ENCODE measurements around the gene EFL1.
"Not testable (repeated sequence)": the region's sequence is repeated elsewhere in the genome, so short reads cannot be mapped to it uniquely, and the experiment has no call there.

Gene EFL1

DNA sequence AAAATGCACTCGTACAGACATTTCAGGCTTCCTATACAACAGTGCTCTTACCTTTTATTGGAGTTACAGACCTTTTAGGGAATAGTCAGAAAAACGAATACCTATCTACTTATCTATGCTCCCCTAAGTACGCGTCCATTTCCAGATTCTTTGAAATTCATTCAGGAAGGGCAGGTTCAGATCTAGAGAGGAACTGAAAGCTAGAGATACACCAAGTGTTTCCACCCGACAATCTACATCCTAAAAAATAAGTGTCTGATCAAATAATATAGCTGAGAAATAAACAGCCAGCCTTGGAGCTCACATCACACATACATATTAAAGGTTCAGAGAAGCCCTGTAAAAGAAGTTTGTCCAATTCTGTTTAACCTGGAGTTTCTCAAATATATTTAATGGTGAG lies 18.9 kb downstream of the EFL1 start:
- Mint-ChIP-seq H3K36me3 (ENCODE audit: low read depth) (peaks cover 42% of the 10 kb centered on the region), H3K4me1 (ENCODE audit: low read depth) (peaks cover 18% of the 10 kb centered on the region)
- H3K9me3 Mint-ChIP-seq, H3K27ac Mint-ChIP-seq, H3K4me3 Mint-ChIP-seq, H3K27me3 Mint-ChIP-seq: not testable (repeated sequence)

DNA sequence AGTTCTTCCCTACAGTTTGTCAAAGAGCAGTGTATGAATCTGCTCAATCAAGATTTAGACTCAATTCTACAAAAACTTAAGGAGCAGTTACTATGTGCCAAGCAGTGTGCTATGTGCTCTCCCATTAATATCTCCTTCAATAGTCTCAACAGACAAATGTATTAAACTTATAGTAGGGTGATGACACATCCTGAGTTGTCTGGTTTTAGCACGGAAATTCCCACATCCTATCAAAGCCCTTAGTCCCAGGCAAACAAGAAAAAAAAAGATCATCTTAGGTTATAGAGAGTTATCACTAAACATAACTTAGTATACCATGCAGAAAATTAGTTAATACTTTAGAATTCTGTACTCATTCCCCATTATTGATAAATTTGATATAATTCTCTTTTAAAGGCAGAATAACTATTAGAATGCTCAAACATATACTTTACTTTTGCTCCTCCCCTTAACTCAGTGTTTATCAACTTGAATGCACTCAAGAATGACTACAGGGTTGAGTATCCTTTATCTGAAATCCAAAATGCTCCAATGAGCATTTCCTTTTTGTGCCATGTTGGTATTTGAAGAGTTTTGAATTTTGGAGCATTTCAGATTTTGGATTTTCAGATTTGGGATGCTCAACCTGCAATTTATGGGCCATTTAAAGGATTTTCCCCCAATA lies 20.6 kb downstream of the EFL1 start:
- Mint-ChIP-seq H3K36me3 (ENCODE audit: low read depth) (peaks cover 39% of the 10 kb centered on the region), H3K4me1 (ENCODE audit: low read depth) (peaks cover 14% of the 10 kb centered on the region)
- not testable (repeated sequence) for H3K9me3 Mint-ChIP-seq, H3K4me3 Mint-ChIP-seq, H3K27me3 Mint-ChIP-seq, H3K27ac Mint-ChIP-seq

DNA sequence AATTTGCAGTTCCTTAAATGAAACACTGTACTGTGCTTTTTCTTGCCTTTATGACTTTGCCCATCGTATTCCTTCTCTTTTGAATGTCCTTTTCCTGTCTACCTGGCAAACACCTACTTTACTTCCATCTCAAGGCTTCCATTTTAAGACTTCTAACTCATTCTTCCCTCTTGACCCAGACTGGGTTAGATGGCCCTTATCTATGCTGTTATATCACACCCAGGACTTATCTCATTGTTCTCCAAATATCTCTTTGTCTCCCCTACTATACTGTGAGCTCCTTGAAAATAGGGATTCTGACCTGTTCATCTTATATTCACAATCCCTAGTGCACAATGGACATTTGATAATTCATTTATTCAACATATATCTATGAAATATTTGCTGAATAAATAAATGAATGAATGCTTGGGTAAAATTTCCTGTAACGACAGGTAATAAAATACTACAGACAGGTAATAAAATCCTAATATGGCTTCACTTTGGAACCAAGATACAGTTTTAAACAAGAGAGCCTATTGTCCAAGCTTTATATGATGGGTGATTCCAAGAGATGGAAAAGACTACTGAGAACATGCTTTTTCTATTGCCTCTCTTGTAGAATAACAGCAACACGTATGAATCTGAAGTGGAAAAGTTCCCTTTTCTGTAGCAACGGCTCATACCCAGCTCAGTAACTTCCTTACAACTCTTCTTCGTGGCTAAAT lies 22.7 kb downstream of the EFL1 start:
- Mint-ChIP-seq H3K36me3 (ENCODE audit: low read depth) (peaks cover 40% of the 10 kb centered on the region), H3K27me3 (no peaks in the 10 kb centered on the region), H3K9me3 (no peaks in the 10 kb centered on the region), H3K27ac (no peak overlapping the region), H3K4me3 (no peak overlapping the region), H3K4me1 (ENCODE audit: low read depth) (peaks cover 7% of the 10 kb centered on the region)

DNA sequence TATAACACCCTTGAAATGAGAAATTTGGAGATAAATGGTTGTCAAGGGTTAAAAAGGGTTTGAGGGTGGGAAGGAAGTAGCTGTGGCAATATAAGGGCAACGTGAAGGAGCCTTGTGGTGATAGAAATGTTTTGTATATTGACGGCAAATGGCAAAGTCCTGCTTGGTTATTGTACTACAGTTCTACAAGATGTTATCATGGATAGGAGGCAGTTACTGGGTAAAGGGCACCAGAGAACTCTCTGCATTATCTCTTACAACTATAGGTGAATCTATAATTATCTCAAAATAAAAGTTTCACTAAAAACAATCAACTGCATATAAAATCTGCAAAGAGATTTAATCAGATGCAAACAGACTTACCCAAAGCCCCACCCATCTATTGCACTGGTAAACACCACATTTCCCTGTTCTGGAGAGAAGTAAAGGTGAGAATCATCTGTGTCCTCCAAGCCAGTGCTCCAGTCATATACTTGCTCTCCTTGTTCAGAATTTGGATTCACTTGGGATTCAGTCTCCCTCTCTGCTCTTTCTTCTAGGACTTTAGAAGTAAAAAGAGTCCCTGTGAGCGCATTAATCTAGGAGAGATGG lies 24.5 kb downstream of the EFL1 start:
- peaks cover 34% of the 10 kb centered on the region for H3K36me3 Mint-ChIP-seq (ENCODE audit: low read depth)
- H3K4me1 Mint-ChIP-seq (ENCODE audit: low read depth); H3K27ac Mint-ChIP-seq; H3K27me3 Mint-ChIP-seq; H3K4me3 Mint-ChIP-seq; H3K9me3 Mint-ChIP-seq: not testable (repeated sequence)

DNA sequence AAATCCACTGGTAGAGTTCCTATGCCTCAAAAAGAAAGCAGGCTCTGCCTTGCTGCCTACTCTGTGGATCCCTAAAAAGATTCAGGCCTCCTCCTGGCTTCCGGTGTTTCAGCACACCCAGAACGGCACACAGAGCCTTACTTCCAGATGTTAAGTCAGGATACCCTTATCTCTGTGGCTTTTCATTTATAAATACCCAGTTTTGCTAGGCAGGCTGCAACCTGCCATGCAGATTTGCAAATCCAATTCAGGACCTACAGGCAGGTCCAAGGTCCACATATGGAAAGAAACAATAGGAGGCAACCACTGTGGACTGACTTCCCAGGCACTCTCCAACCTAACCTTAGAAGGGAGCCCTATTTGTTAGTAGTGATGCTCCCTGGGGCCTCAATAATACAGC lies 30.7 kb downstream of the EFL1 start:
- Mint-ChIP-seq H3K27me3 (no peaks in the 10 kb centered on the region), H3K4me1 (ENCODE audit: low read depth) (no peaks in the 10 kb centered on the region), H3K27ac (no peak overlapping the region), H3K36me3 (ENCODE audit: low read depth) (peaks cover 35% of the 10 kb centered on the region), H3K4me3 (no peak overlapping the region), H3K9me3 (no peaks in the 10 kb centered on the region)

DNA sequence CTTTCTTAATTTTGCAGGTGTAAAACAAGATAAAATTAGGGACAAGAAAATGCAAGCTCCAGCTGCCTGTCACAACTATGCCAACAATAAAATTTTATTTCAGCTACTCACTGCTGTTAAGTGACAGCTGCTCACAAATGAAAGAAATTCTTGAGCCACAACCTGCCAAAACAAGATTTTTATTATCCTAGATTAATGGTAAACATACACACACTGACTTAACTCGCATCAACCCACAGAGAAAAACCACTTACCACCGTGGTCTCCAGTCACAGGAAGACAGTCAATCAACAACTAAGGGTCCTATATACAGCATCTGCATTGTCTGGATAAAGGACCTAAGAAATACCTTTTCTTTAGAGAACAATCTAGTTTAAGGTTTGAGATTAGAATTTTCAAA lies 31.3 kb downstream of the EFL1 start:
- Mint-ChIP-seq H3K9me3 (no peaks in the 10 kb centered on the region), H3K4me1 (ENCODE audit: low read depth) (no peaks in the 10 kb centered on the region), H3K36me3 (ENCODE audit: low read depth) (peaks cover 35% of the 10 kb centered on the region), H3K27ac (no peak overlapping the region), H3K27me3 (no peaks in the 10 kb centered on the region), H3K4me3 (no peak overlapping the region)

DNA sequence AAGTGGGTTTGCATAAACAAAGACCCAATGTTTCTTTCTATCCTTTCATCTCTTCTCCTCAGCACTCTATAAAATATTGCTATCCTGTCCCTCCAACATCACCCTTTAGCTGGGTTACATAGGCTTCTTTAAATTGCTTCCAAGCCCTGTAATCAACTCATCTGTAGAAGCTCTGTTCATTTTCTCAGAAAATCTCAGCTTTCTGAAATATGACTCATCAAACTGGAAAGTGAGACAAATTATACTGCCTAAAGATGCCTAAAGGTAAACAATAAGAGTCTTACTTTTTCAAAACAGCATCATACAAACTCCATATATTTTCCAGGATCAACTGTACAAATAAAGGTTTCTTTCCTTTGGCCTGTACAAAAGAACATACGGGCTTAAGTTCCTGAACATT lies 33.8 kb downstream of the EFL1 start:
- Mint-ChIP-seq H3K9me3 (no peaks in the 10 kb centered on the region), H3K36me3 (ENCODE audit: low read depth) (peaks cover 36% of the 10 kb centered on the region), H3K4me3 (no peak overlapping the region), H3K27ac (no peak overlapping the region), H3K27me3 (no peaks in the 10 kb centered on the region), H3K4me1 (ENCODE audit: low read depth) (no peaks in the 10 kb centered on the region)

DNA sequence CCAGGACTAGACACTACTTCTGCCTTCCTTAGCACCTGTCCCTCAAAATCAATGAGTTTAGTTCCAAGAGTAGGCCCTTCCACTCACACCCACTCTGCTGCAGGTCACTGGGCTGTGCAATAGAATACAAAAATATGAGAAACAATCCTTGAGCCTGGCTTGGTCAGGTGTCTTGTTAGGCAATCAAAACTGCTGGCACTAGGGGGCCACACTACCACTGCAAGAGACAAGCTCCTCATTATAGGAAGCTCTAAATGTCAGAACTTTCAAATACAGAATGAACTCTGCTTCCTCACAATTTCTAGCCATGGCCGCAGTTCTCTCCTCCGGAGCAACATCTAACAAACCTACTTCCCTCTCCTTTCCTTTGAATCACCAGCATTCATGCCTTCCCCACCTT lies 41.0 kb downstream of the EFL1 start:
- H3K27ac Mint-ChIP-seq; H3K4me1 Mint-ChIP-seq (ENCODE audit: low read depth); H3K4me3 Mint-ChIP-seq; H3K27me3 Mint-ChIP-seq; H3K9me3 Mint-ChIP-seq: not testable (repeated sequence)
- H3K36me3 Mint-ChIP-seq (ENCODE audit: low read depth): peaks cover 28% of the 10 kb centered on the region

DNA sequence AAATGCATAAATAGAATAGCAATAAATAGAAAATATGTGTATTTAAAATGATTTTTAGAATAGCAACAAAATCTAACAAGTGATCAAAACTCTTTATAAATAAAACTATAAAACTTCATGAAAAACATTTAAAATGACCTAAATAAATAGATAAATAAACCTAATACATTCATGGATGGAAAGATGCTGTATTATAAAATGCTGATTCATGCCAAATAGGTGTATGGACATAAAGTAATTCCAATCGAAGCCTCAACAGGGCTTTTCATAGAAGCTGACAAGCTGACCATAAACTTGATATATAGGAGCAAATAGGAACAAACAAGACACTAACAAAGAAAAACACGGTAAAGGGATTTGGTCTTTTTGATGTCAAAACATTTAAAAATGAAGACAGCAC lies 46.4 kb downstream of the EFL1 start:
- not testable (repeated sequence) for H3K4me1 Mint-ChIP-seq (ENCODE audit: low read depth); H3K9me3 Mint-ChIP-seq; H3K4me3 Mint-ChIP-seq; H3K27ac Mint-ChIP-seq; H3K27me3 Mint-ChIP-seq
- H3K36me3 Mint-ChIP-seq (ENCODE audit: low read depth): peaks cover 56% of the 10 kb centered on the region

DNA sequence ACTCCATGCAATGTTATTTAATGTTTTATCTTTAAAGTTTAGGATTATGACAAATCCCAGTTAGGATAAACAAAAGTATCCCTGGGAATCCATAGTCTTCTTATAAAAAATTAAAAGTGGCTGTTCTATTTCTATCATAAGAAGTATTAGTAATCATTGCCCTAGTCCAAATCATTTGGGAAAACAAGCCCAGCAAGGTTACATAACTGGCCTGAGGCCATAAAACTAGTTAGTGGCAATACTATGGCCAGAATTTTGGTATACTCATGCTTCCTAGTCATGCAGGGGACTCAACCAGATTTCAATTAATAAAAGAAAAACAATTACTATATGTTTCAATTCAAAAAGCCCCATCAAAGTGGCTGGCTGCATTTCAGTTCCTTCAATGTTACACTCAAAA lies 50.3 kb downstream of the EFL1 start:
- not testable (repeated sequence) for H3K27ac Mint-ChIP-seq; H3K4me3 Mint-ChIP-seq; H3K9me3 Mint-ChIP-seq; H3K4me1 Mint-ChIP-seq (ENCODE audit: low read depth); H3K27me3 Mint-ChIP-seq
- peaks cover 59% of the 10 kb centered on the region for H3K36me3 Mint-ChIP-seq (ENCODE audit: low read depth)

DNA sequence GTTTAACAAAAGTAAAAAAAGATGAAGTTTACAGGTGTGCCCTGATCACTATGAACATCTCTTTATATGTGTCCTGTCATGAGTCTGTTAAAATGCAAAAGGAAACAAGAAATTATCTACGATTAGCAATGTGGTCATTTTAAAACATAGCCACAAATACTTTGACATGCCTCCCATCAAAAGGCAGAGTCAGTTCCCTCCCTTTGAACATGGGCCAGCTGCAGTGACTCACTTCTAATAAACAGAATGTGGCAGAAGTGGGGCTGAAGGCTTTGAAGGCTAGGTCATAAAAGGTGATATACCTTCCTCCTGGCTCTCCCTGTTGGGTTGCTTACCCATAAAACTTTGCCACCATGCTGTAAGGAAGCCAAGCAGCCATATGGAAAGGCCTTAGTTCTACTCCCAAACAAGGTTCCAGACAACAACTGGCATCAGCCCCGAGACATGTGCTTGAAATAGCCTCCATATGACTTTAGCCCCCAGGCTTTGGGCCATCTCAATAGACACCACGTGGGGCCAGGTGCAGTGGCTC lies 52.4 kb downstream of the EFL1 start:
- H3K4me1 Mint-ChIP-seq (ENCODE audit: low read depth); H3K9me3 Mint-ChIP-seq; H3K27ac Mint-ChIP-seq; H3K4me3 Mint-ChIP-seq; H3K27me3 Mint-ChIP-seq: not testable (repeated sequence)
- peaks cover 46% of the 10 kb centered on the region for H3K36me3 Mint-ChIP-seq (ENCODE audit: low read depth)

DNA sequence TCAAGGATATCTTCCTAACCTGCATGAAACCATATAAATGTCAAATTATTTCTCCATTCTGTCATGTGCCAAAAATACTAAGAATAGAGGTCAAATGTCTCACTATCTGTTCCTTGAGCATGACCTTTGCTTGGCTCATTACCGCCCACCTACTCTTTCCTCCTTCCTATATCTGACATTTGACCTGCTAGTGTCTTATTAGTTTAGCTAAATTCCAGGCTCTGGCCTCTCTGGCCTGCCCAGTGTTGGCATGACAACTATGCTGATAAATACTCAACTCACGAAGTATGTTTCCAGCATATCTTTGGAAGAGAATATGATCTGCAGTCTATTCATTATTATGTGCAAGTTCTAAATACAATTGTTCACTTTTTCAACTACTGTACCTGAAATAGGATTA lies 58.0 kb downstream of the EFL1 start:
- H3K27me3 Mint-ChIP-seq, H3K4me3 Mint-ChIP-seq, H3K9me3 Mint-ChIP-seq: not testable (repeated sequence)
- Mint-ChIP-seq H3K36me3 (ENCODE audit: low read depth) (peaks cover 18% of the 10 kb centered on the region), H3K27ac (peak overlapping the region; percentile 63), H3K4me1 (ENCODE audit: low read depth) (peaks cover 17% of the 10 kb centered on the region)

DNA sequence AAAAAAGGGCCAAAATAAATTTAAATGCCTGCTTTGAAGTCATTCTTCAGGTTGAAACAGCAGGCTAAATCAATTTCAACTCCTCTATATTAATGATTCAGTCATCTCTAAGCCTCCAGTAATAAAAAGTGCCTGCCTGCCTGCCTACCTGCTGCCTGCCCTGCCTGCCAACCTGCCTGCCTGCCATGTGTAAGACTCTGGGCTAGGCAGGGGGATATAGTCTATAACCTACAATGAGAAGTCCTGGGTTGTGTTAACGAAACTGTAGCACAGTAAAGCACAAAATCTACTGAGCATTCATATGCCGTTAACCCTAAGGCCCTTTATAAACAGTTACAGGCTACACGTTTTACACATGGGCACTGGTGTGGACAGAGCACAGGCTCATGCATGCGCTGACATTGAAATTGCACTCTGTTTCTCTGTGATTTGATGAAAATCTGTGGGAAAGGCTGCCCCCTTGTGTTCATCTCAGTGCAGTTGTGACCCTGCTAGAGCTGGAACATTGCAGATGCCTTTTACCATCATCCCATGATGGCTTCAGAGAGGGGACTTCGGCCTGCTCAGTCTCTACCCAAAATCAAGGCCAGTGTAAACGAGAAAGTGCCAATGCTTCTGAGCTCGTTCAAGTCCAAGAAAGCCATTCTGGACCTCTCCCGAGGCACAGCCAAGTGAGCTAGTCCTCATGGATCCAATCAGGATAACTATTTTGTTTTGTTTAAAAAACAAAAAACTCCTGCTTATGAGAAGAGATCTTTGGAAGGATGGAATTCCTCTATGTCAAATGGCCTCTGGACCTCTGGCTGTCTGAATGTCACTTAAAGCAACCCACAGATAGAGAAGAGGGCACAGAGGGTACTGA lies 64.6 kb downstream of the EFL1 start:
- H3K4me1 Mint-ChIP-seq (ENCODE audit: low read depth): no peaks in the 10 kb centered on the region
- H3K4me3 Mint-ChIP-seq: no peak overlapping the region
- no peaks in the 10 kb centered on the region for H3K27me3 Mint-ChIP-seq
- H3K9me3 Mint-ChIP-seq: no peaks in the 10 kb centered on the region
- peaks cover 8% of the 10 kb centered on the region for H3K36me3 Mint-ChIP-seq (ENCODE audit: low read depth)
- no peak overlapping the region for H3K27ac Mint-ChIP-seq

DNA sequence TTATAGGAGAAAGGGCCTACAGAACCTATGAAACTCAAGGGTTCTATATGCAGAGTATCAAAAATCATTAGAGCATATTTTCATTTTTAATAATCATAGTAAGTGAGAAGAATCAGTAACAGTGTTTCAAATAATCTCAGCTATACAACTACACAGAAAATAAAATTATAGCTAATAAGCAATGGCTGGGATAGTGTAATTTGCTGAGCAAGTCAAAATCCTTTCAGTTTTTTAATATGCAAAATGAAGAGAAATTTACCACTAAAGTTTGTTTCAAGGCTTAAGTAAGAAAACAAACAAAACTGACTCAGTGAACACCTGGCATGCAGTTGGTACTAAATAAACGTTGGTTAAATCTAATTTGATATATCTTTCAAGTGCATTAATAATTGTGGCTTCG lies 66.2 kb downstream of the EFL1 start:
- Mint-ChIP-seq H3K36me3 (ENCODE audit: low read depth) (peaks cover 13% of the 10 kb centered on the region), H3K4me1 (ENCODE audit: low read depth) (no peaks in the 10 kb centered on the region), H3K27me3 (no peaks in the 10 kb centered on the region), H3K4me3 (no peak overlapping the region), H3K27ac (no peak overlapping the region), H3K9me3 (no peaks in the 10 kb centered on the region)

DNA sequence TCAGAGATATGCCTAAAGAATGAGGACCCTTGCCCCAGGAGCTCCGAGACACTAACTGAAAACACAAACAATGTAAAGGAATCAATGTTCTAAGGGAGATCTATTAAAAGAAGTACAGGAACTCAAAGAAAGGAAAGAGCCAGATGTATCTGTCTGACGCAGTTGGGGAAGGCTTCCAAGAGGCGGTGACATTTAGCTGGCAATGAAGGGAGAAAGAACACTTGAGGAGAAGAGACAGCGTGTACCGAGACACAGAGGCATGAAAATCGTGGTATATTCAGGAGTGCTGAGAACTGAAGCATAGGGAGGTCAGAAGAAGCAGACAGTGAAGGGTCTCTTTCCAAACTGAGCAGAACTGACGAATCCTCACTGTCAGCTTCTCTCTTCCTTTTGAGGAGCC lies 66.7 kb downstream of the EFL1 start:
- H3K27me3 Mint-ChIP-seq; H3K9me3 Mint-ChIP-seq; H3K4me1 Mint-ChIP-seq (ENCODE audit: low read depth); H3K27ac Mint-ChIP-seq; H3K4me3 Mint-ChIP-seq: not testable (repeated sequence)
- H3K36me3 Mint-ChIP-seq (ENCODE audit: low read depth): peaks cover 13% of the 10 kb centered on the region

All from stimulated activated naive CD8-positive, alpha-beta T cell treated with anti-CD3 and anti-CD28 coated beads, Interleukin-15, Interleukin-2, amounts not matched to agents 100 ng/mL and 50 ng/mL, for 24 hours (primary cell).